Measurements from ENCODE around the gene RAD51. TPM values are rescaled to one million over a fixed set of nuclear protein-coding genes. Genes with fewer than 3 reads are reported as not detected.

Gene RAD51
- total RNA-seq, 1 donor = 1.8 TPM

DNA sequence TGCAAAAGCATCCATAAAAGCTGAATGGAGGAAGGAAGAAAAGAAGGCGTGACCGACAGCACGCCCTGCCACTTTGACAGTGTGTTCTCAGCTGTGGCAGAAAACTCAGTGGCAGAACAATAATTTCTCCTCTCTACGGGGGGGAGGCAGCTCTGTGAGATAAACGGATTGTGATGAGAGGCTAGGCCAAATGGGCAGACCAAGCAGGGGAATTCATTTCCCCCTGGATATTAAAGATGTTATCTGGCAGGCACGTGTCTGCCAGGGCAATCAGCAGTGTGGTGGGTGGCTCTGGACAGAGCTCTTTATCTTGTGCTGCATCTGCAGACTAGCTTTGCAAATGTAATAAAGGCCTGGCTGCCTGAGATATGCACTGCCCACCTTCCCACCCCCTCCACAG, 62.0 kb downstream of the RAD51 start:
- DNase-seq (ENCODE audit: insufficient read length, low spot score, missing footprints) = no peak
- TF ChIP-seq, protein P1, sequence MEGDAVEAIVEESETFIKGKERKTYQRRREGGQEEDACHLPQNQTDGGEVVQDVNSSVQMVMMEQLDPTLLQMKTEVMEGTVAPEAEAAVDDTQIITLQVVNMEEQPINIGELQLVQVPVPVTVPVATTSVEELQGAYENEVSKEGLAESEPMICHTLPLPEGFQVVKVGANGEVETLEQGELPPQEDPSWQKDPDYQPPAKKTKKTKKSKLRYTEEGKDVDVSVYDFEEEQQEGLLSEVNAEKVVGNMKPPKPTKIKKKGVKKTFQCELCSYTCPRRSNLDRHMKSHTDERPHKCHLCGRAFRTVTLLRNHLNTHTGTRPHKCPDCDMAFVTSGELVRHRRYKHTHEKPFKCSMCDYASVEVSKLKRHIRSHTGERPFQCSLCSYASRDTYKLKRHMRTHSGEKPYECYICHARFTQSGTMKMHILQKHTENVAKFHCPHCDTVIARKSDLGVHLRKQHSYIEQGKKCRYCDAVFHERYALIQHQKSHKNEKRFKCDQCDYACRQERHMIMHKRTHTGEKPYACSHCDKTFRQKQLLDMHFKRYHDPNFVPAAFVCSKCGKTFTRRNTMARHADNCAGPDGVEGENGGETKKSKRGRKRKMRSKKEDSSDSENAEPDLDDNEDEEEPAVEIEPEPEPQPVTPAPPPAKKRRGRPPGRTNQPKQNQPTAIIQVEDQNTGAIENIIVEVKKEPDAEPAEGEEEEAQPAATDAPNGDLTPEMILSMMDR (IDR thresholded peaks at IDR 0.05; ENCODE audit: extremely low read depth, low read depth, low read length) = no peak
- Histone ChIP-seq H3K4me3 (ENCODE audit: insufficient read depth, low read length) (no peak overlapping the region), H3K4me1 (ENCODE audit: insufficient read depth, low read length) (peaks cover 6% of the 10 kb centered on the region), H3K4me2 (ENCODE audit: insufficient read depth, low read length) (no peak overlapping the region), H3K36me3 (ENCODE audit: insufficient read depth, low read length) (peaks cover 9% of the 10 kb centered on the region), H4K20me1 (ENCODE audit: insufficient read depth, low read length) (no peaks in the 10 kb centered on the region), H3K79me2 (ENCODE audit: insufficient read depth, low read length) (peaks cover 29% of the 10 kb centered on the region), H3K9me3 (ENCODE audit: low read depth, low read length) (no peaks in the 10 kb centered on the region), H2AFZ (ENCODE audit: low read length) (no peak overlapping the region), H3K27me3 (ENCODE audit: insufficient read depth, low read length) (peaks cover 6% of the 10 kb centered on the region), H3K27ac (ENCODE audit: low read depth, low read length) (no peak overlapping the region)

DNA sequence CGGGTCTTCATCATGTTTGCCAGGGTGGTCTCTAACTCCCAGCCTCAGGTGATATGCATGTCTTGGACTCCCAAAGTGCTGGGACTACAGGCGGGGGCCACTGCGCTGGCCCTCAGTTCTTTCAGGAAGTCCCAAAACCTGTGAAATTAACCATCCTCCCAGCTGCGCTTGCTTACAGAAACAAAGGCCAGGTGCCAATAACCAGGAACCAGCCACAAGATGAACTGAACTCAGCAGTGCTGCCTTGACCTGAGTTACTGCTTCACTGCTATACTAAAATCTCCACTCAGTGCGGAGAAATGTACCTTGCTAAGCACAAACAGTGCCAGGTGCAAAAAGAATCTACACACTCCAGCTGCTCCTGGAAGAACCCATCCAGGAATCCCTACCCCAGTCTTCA, 65.0 kb downstream of the RAD51 start:
- TF ChIP-seq, protein P1 (IDR thresholded peaks at IDR 0.05; ENCODE audit: extremely low read depth, low read depth, low read length) = no peak

DNA sequence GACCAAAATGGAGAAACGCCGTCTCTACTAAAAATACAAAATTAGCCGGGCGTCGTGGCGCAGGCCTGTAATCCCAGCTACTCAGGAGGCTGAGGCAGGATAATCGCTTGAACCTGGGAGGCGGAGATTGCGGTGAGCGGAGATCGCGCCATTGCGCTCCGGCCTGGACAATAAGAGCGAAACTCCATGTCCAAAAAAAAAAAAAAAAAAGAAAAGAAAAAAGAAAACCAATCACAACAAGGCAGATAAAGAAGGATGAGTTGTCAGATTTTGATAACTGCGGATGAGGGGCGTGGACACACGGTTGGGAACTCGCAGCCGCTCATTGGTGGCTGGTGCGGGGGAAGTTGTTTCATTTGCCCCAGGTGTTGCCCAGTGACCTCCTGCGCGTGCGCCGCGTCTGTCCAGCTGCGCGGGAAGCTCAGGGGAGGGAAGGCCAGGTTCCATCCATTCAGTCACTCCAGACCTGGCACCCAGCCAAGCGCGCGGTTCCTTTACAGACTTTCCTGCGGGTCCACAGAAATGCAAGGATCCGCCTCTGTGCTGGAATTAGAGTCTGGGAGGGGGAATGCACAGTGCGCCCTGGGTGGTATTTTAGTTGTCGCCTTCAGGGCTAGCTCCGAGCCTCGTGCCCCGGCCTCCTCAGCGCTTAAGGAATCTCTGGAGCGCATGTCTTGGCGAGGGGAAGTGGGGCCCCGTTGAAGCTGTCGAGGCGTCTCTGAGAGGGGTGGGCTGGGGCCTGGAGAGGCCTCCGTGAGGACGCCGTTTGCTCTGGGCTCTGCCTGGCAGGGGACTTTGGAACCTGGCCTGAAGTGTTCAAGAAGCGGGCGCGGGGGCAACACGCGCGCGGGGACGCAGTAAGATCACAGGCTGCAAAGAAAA, 68.2 kb downstream of the RAD51 start:
- Histone ChIP-seq H3K79me2 (ENCODE audit: insufficient read depth, low read length) (no peaks in the 10 kb centered on the region), H4K20me1 (ENCODE audit: insufficient read depth, low read length) (peaks cover 8% of the 10 kb centered on the region), H2AFZ (ENCODE audit: low read length) (peak overlapping the region; percentile 83), H3K36me3 (ENCODE audit: insufficient read depth, low read length) (no peaks in the 10 kb centered on the region), H3K4me3 (ENCODE audit: insufficient read depth, low read length) (peak overlapping the region; percentile 73), H3K4me1 (ENCODE audit: insufficient read depth, low read length) (peaks cover 43% of the 10 kb centered on the region), H3K9me3 (ENCODE audit: low read depth, low read length) (no peaks in the 10 kb centered on the region), H3K27me3 (ENCODE audit: insufficient read depth, low read length) (peaks cover 6% of the 10 kb centered on the region), H3K27ac (ENCODE audit: low read depth, low read length) (no peak overlapping the region), H3K4me2 (ENCODE audit: insufficient read depth, low read length) (peak overlapping the region; percentile 93)
- DNase-seq (ENCODE audit: insufficient read length, low spot score, missing footprints) = peak; percentile 85
- TF ChIP-seq, protein P1 (IDR thresholded peaks at IDR 0.05; ENCODE audit: extremely low read depth, low read depth, low read length) = no peak

More for the DNA sequence above, 65.0 kb downstream of the RAD51 start:
- H3K27me3 ChIP-seq (ENCODE audit: insufficient read depth, low read length) = peaks cover 6% of the 10 kb centered on the region
- peaks cover under 1% of the 10 kb centered on the region for H3K79me2 ChIP-seq (ENCODE audit: insufficient read depth, low read length)
- no peaks in the 10 kb centered on the region for H3K9me3 ChIP-seq (ENCODE audit: low read depth, low read length)
- H3K4me2 ChIP-seq (ENCODE audit: insufficient read depth, low read length) = no peak overlapping the region
- H4K20me1 ChIP-seq (ENCODE audit: insufficient read depth, low read length) = no peaks in the 10 kb centered on the region
- H3K4me1 ChIP-seq (ENCODE audit: insufficient read depth, low read length) = peaks cover 20% of the 10 kb centered on the region
- H3K27ac ChIP-seq (ENCODE audit: low read depth, low read length) = no peak overlapping the region
- H3K36me3 ChIP-seq (ENCODE audit: insufficient read depth, low read length) = no peaks in the 10 kb centered on the region
- no peak overlapping the region for H3K4me3 ChIP-seq (ENCODE audit: insufficient read depth, low read length)
- no peak for DNase-seq (ENCODE audit: insufficient read length, low spot score, missing footprints)
- H2AFZ ChIP-seq (ENCODE audit: low read length) = no peak overlapping the region
